Measurements from ENCODE around the gene LRR1.

DNA sequence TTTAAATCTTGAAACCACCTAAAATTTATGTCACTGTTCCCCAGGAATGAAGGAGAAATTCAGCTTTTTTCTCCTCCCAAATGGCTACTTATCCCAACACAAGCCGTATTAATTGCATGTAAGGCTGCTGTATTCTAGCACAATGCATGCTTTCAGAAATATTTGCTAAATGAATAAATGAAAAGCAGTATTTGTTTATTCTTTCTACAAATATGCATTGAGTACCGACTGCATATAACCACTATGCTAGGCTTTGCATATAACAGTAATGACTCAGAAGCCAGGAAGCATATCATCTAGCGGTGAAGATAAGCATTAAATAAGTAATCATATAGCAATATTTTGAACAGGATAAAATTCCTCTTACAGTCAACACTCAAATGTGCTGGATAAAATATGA is 5.7 kb upstream of the LRR1 start:
- no peak for TF ChIP-seq CTCF (tag by site-specific recombination; IDR thresholded peaks at IDR 0.05)
- TF ChIP-seq PRDM1 (tag by site-specific recombination; IDR thresholded peaks at IDR 0.05), result no peak
- no peak for TF ChIP-seq SCRT2 (tag by site-specific recombination; IDR thresholded peaks at IDR 0.05)
- TF ChIP-seq, protein P1, sequence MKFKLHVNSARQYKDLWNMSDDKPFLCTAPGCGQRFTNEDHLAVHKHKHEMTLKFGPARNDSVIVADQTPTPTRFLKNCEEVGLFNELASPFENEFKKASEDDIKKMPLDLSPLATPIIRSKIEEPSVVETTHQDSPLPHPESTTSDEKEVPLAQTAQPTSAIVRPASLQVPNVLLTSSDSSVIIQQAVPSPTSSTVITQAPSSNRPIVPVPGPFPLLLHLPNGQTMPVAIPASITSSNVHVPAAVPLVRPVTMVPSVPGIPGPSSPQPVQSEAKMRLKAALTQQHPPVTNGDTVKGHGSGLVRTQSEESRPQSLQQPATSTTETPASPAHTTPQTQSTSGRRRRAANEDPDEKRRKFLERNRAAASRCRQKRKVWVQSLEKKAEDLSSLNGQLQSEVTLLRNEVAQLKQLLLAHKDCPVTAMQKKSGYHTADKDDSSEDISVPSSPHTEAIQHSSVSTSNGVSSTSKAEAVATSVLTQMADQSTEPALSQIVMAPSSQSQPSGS (tag by site-specific recombination; IDR thresholded peaks at IDR 0.05; ENCODE audit: low read depth), result no peak

All from HEK293 (cell line).